Choroid plexus epithelial cell (primary cell): ENCODE measurements around the gene UPK2.

Experiments
- DNase-seq: peaks from one replicate; pipeline ENCODE4 v3.0.0-alpha.2; 2010; ENCODE audit warnings: low read depth
- H3K4me3 ChIP-seq: 2 replicates; pipeline ENCODE4 v1.5.1; 2011; ENCODE audit warnings: low read depth, mild to moderate bottlenecking, control low read depth, low read length, moderate library complexity
- TF ChIP-seq, protein P1 (sequence below): conservative IDR thresholded peaks from 2 replicates; pipeline ENCODE4 v1.5.1; 2011; ENCODE audit warnings: low read depth, mild to moderate bottlenecking, control low read depth, inconsistent platforms, low read length, moderate library complexity

The UPK2 gene

GRCh38 chr11:118911113-118911879 lies 44.8 kb upstream of the UPK2 start:
- TF ChIP-seq, protein P1, sequence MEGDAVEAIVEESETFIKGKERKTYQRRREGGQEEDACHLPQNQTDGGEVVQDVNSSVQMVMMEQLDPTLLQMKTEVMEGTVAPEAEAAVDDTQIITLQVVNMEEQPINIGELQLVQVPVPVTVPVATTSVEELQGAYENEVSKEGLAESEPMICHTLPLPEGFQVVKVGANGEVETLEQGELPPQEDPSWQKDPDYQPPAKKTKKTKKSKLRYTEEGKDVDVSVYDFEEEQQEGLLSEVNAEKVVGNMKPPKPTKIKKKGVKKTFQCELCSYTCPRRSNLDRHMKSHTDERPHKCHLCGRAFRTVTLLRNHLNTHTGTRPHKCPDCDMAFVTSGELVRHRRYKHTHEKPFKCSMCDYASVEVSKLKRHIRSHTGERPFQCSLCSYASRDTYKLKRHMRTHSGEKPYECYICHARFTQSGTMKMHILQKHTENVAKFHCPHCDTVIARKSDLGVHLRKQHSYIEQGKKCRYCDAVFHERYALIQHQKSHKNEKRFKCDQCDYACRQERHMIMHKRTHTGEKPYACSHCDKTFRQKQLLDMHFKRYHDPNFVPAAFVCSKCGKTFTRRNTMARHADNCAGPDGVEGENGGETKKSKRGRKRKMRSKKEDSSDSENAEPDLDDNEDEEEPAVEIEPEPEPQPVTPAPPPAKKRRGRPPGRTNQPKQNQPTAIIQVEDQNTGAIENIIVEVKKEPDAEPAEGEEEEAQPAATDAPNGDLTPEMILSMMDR = no peak
- peak; percentile 77 for DNase-seq
- H3K4me3 ChIP-seq = peak overlapping the region; percentile 48

DNA sequence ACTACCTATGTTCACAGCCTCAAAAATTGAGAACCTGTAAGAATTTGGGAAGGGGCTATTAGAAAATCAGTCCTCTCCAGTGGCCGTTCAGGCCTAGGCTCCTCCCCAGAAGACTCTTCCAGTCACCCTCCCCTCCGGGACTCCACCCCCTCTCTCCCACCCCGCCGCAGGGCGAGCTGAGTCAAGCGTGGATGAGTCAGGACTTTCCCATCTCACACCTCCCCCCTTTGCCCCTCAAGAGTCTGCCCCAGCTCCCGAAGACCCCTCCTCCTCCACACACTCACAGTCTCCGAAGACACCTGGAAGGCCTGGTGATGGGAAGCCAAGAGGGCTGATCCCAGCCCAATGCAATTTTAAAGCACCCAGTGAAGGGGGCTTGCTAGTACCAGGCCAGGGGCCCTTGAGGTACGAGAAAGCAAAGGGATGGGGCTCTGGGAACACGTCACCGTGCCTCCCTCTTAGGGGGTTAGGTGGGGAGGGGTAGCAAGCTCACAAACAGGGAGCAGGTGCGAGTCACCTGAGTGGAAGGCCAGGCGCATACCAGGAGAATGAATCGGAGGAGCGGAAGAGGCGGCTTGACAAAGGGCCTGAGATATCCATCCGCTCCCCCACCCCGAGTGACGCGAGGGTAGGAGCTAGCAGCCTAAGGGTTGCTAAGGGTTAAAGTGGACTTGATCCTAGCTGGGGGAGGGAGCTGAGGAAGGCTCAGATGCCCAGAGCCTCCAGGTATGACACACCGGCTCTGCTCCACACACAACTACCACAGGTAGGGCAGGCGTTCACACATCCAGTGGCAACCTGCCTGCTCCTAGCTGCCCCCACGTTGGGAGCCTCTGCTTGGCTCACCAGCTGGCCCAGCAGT lies 44.0 kb upstream of the UPK2 start:
- peak; percentile 93 for DNase-seq
- TF ChIP-seq, protein P1 = no peak

GRCh38 chr11:118912742-118913410 lies 43.2 kb upstream of the UPK2 start:
- no peak overlapping the region for H3K4me3 ChIP-seq
- TF ChIP-seq, protein P1 = no peak
- no peak for DNase-seq

More for the DNA sequence above, 44.0 kb upstream of the UPK2 start:
- H3K4me3 ChIP-seq = peak overlapping the region; percentile 22

GRCh38 chr11:118913411-118914125 lies 42.5 kb upstream of the UPK2 start:
- H3K4me3 ChIP-seq = no peak overlapping the region
- no peak for DNase-seq
- TF ChIP-seq, protein P1 = no peak

DNA sequence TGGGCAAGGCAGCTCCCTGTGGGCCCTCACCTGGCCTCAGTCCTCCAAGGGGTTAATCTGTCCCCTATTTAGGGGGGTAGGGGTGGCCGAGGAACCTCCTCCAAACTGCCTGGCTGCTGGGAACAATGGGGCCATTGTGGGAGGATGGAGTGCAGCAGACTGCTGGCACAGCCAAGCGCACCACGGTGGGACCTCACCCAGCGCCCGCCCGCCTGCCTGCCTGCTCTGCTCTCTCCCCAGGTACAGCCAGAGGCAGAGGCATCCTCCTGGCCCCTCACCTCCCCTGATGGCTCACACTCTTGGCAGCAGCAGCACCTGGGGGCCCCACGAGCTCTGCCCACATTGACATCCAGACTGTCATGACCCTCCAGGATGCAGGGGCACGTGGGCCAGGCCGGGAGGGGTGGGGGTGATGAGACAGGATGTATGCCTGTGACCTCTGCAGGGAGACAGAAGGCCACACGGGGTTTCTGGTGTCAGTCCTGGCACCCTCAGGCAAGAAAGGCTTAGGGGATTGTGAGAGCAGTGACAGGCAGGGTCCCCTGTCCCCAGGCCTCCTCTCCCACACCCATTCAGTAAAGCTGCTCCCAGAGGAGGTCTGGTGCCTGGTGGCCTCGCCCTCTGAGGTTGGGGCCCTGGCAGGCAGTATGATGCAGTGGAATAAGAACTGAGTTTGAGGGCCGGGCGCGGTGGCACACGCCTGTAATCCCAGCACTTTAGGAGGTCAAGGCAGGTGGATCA lies 41.8 kb upstream of the UPK2 start:
- TF ChIP-seq, protein P1 = no peak
- no peak for DNase-seq
- H3K4me3 ChIP-seq = no peak overlapping the region

GRCh38 chr11:118914987-118915386 lies 41.1 kb upstream of the UPK2 start:
- no peak overlapping the region for H3K4me3 ChIP-seq
- TF ChIP-seq, protein P1 = no peak
- DNase-seq = no peak
